H1 (cell line): ENCODE results near the gene HAGH. TPM values are rescaled to one million over a fixed set of nuclear protein-coding genes. Genes with fewer than 3 reads are reported as not detected.

ENCODE experiments used
- CTCF ChIA-PET: fragments of 300-600 bp; sonication (Branson Sonifier 250); formaldehyde crosslinking; loops from one replicate; lab custom pipeline; 2021; ENCODE audit not compliant: partially characterized antibody; lab: Charles Lee
- POLR2A ChIA-PET: fragments of 300-600 bp; sonication (Branson Sonifier 250); formaldehyde crosslinking; loops from one replicate; lab custom pipeline; 2021; ENCODE audit warnings: inconsistent platforms; ENCODE audit not compliant: partially characterized antibody; lab: Charles Lee
- DNase-seq, 2 experiments: peaks; one replicate each; pipeline versions ENCODE4 v3.0.0 to v3.0.0-alpha.2; 2010 to 2022; ENCODE audit warnings: low spot score in 2 of 2, low read depth in 1 of 2, mixed read lengths in 1 of 2
- FAIRE-seq: peaks from 2 replicates; lab custom pipeline; 2011; peaks lifted over from hg19 to GRCh38; lab: Jason Lieb, UNC
- H2AFZ ChIP-seq: 2 replicates; pipeline ENCODE4 v1.8.1; 2012; ENCODE audit warnings: low read length, inconsistent platforms
- H2AK5ac ChIP-seq: 2 replicates; pipeline ENCODE4 v1.6.1; 2013; ENCODE audit warnings: low read depth, low read length
- H2BK120ac ChIP-seq: replicated peaks from 2 replicates; pipeline ENCODE3; 2013; ENCODE audit warnings: low read depth, low read length, inconsistent platforms
- H2BK12ac ChIP-seq: 2 replicates; pipeline ENCODE4 v1.6.1; 2013; ENCODE audit warnings: low read depth, low read length
- H2BK15ac ChIP-seq: 2 replicates; pipeline ENCODE4 v1.6.1; 2013; ENCODE audit warnings: low read length
- H2BK20ac ChIP-seq: 2 replicates; pipeline ENCODE4 v1.6.1; 2013; ENCODE audit warnings: low read length
- H2BK5ac ChIP-seq: 2 replicates; pipeline ENCODE4 v1.6.1; 2013; ENCODE audit warnings: low read depth, low read length
- H3K14ac ChIP-seq: 2 replicates; pipeline ENCODE4 v1.6.1; 2013; ENCODE audit warnings: inconsistent platforms; ENCODE audit not compliant: insufficient read length
- H3K18ac ChIP-seq: 2 replicates; pipeline ENCODE4 v1.6.1; 2013; ENCODE audit warnings: low read length; ENCODE audit errors: extremely low read depth
- H3K23ac ChIP-seq: 2 replicates; pipeline ENCODE4 v1.6.1; 2013; ENCODE audit warnings: inconsistent platforms; ENCODE audit not compliant: insufficient read length
- H3K23me2 ChIP-seq: 2 replicates; pipeline ENCODE4 v1.6.1; 2013; ENCODE audit warnings: low read depth, low read length
- H3K27ac ChIP-seq: 2 replicates; pipeline ENCODE4 v1.6.1; 2011; ENCODE audit warnings: low read depth, low read length, inconsistent platforms
- H3K27me3 ChIP-seq, 4 experiments: replicated peaks in 1 of 4; 1 replicate in 1 of 4; 2 replicates in 3 of 4; pipeline versions ENCODE4 v1.6.1 to v1.8.1; 2011 to 2013; ENCODE audit warnings: low read length in 3 of 4, mild to moderate bottlenecking in 3 of 4, inconsistent platforms in 2 of 4, mixed read lengths in 2 of 4, moderate library complexity in 1 of 4; ENCODE audit not compliant: control insufficient read depth in 3 of 4, insufficient read depth in 3 of 4; ENCODE audit errors: extremely low read depth in 1 of 4
- H3K36me3 ChIP-seq, 4 experiments: 2 replicates each; pipeline versions ENCODE4 v1.6.1 to v1.8.1; 2011 to 2013; ENCODE audit warnings: mild to moderate bottlenecking in 4 of 4, low read length in 3 of 4, moderate library complexity in 2 of 4, control low read depth in 1 of 4, inconsistent platforms in 1 of 4; ENCODE audit not compliant: insufficient read depth in 4 of 4, control insufficient read depth in 2 of 4
- H3K4ac ChIP-seq: replicated peaks from 2 replicates; pipeline ENCODE3; 2013; ENCODE audit warnings: low read length, low read depth, mixed read lengths, inconsistent platforms; ENCODE audit not compliant: insufficient read length
- H3K4me1 ChIP-seq, 4 experiments: replicated peaks in 1 of 4; 1 replicate in 1 of 4; 2 replicates in 3 of 4; pipeline versions ENCODE4 v1.6.1 to v1.8.1; 2011 to 2013; ENCODE audit warnings: low read length in 3 of 4, inconsistent platforms in 2 of 4, mixed read lengths in 1 of 4; ENCODE audit not compliant: insufficient read depth in 4 of 4, control insufficient read depth in 3 of 4
- H3K4me2 ChIP-seq, 2 experiments: 2 replicates each; pipeline versions ENCODE4 v1.6.1 to v1.8.1; 2011 to 2013; ENCODE audit warnings: low read depth in 2 of 2, low read length in 2 of 2, control low read depth in 1 of 2, inconsistent platforms in 1 of 2, mild to moderate bottlenecking in 1 of 2; ENCODE audit not compliant: insufficient read depth in 1 of 2
- H3K4me3 ChIP-seq, 4 experiments: fragments of 200-600, 300-600 bp in 1 of 4; sonication (generic), shearing (Covaris generic), sonication (Bioruptor Twin) in 1 of 4; 2 replicates each; pipeline versions ENCODE4 v1.5.1 to v1.8.1; 2011 to 2016; ENCODE audit warnings: low read length in 4 of 4, low read depth in 3 of 4, control low read depth in 2 of 4, inconsistent platforms in 2 of 4, mild to moderate bottlenecking in 2 of 4, mixed read lengths in 1 of 4, moderate library complexity in 1 of 4; ENCODE audit not compliant: insufficient read depth in 2 of 4; ENCODE audit errors: extremely low read depth in 1 of 4
- H3K56ac ChIP-seq: replicated peaks from 2 replicates; pipeline ENCODE3; 2013; ENCODE audit warnings: low read depth, mild to moderate bottlenecking, mixed read lengths, low read length, inconsistent platforms; ENCODE audit not compliant: insufficient read length
- H3K79me1 ChIP-seq: 2 replicates; pipeline ENCODE4 v1.6.1; 2013; ENCODE audit warnings: low read depth, low read length, control low read depth
- H3K79me2 ChIP-seq, 2 experiments: 2 replicates each; pipeline versions ENCODE4 v1.6.1 to v1.8.1; 2012 to 2013; ENCODE audit warnings: low read length in 2 of 2, mild to moderate bottlenecking in 2 of 2, inconsistent platforms in 1 of 2; ENCODE audit not compliant: insufficient read depth in 2 of 2, control insufficient read depth in 1 of 2
- H3K9ac ChIP-seq, 4 experiments: replicated peaks in 1 of 4; 1 replicate in 1 of 4; 2 replicates in 3 of 4; pipeline versions ENCODE4 v1.6.1 to v1.8.1; 2011 to 2013; ENCODE audit warnings: low read depth in 3 of 4, low read length in 3 of 4, control low read depth in 2 of 4, mild to moderate bottlenecking in 2 of 4, moderate library complexity in 2 of 4, inconsistent platforms in 1 of 4; ENCODE audit errors: extremely low read depth in 1 of 4
- H3K9me3 ChIP-seq, 2 experiments: 2 replicates each; pipeline versions ENCODE4 v1.6.1 to v1.8.1; 2012 to 2013; ENCODE audit warnings: mild to moderate bottlenecking in 2 of 2, moderate library complexity in 2 of 2, control low read depth in 1 of 2, inconsistent platforms in 1 of 2, low read depth in 1 of 2, low read length in 1 of 2, mixed read lengths in 1 of 2; ENCODE audit not compliant: insufficient read depth in 2 of 2
- H4K20me1 ChIP-seq, 2 experiments: replicated peaks in 1 of 2; 2 replicates each; pipeline versions ENCODE3 to v1.8.1; 2011 to 2013; ENCODE audit warnings: inconsistent platforms in 2 of 2, low read length in 2 of 2, mild to moderate bottlenecking in 1 of 2; ENCODE audit not compliant: insufficient read depth in 2 of 2, control insufficient read depth in 1 of 2
- H4K5ac ChIP-seq: 2 replicates; pipeline ENCODE4 v1.6.1; 2013; ENCODE audit warnings: low read length, low read depth, mixed read lengths, inconsistent platforms; ENCODE audit not compliant: insufficient read length
- H4K8ac ChIP-seq: 2 replicates; pipeline ENCODE4 v1.8.0; 2013; ENCODE audit warnings: mild to moderate bottlenecking, moderate library complexity, low read length, inconsistent platforms; ENCODE audit not compliant: insufficient read depth; ENCODE audit errors: extremely low read depth
- H4K91ac ChIP-seq: replicated peaks from 2 replicates; pipeline ENCODE3; 2013; ENCODE audit warnings: low read length, mixed read lengths, inconsistent platforms; ENCODE audit not compliant: insufficient read length
- BACH1 ChIP-seq: IDR thresholded peaks from 2 replicates; pipeline ENCODE4 v1.6.1; 2012; ENCODE audit warnings: low read length, improper control_type of control experiment
- BCL11A ChIP-seq, 2 experiments: IDR thresholded peaks; one replicate each; pipeline ENCODE4 v1.6.1; 2011; ENCODE audit warnings: low read depth in 2 of 2, low read length in 2 of 2, mild to moderate bottlenecking in 2 of 2
- CHD2 ChIP-seq: IDR thresholded peaks from 2 replicates; pipeline ENCODE4 v1.6.1; 2012; ENCODE audit warnings: low read length, improper control_type of control experiment
- EP300 ChIP-seq, 2 experiments: IDR thresholded peaks; 1 replicate in 1 of 2; 2 replicates in 1 of 2; pipeline ENCODE4 v1.6.1; 2011 to 2012; ENCODE audit warnings: low read depth in 2 of 2, low read length in 2 of 2, mild to moderate bottlenecking in 2 of 2, borderline replicate concordance in 1 of 2, inconsistent platforms in 1 of 2, moderate library complexity in 1 of 2
- GABPA ChIP-seq: IDR thresholded peaks from 2 replicates; pipeline ENCODE4 v1.6.1; 2011; ENCODE audit warnings: mild to moderate bottlenecking, low read length, moderate library complexity, borderline replicate concordance; ENCODE audit not compliant: insufficient read depth
- JUN ChIP-seq: IDR thresholded peaks from 2 replicates; pipeline ENCODE4 v1.6.1; 2011; ENCODE audit warnings: low read depth, mild to moderate bottlenecking, improper control_type of control experiment, low read length
- NANOG ChIP-seq: IDR thresholded peaks from 2 replicates; pipeline ENCODE4 v1.6.1; 2011; ENCODE audit warnings: low read length, low read depth, mild to moderate bottlenecking, inconsistent platforms; ENCODE audit not compliant: insufficient read depth, poor library complexity, severe bottlenecking
- RFX5 ChIP-seq: IDR thresholded peaks from 2 replicates; pipeline ENCODE4 v1.6.1; 2011; ENCODE audit warnings: low read depth, low read length, improper control_type of control experiment, borderline replicate concordance
- SP4 ChIP-seq: IDR thresholded peaks from 2 replicates; pipeline ENCODE4 v1.6.1; 2012; ENCODE audit warnings: low read length, inconsistent platforms
- WGBS, 2 experiments: shearing (Covaris generic) in 1 of 2; methylation state at CpG; one replicate each; pipeline versions ENCODE4 v1.1.6 to v1.1.7; 2013 to 2015; ENCODE audit warnings: low lambda C conversion rate in 2 of 2, mixed read lengths in 2 of 2, inconsistent platforms in 1 of 2, low coverage in 1 of 2, missing lambda C conversion rate in 1 of 2; ENCODE audit not compliant: insufficient replicate concordance in 2 of 2, insufficient coverage in 1 of 2, insufficient read length in 1 of 2; ENCODE audit errors: extremely low coverage in 1 of 2, missing lambda C conversion rate in 1 of 2; 5-methylcytosine and 5-hydroxymethylcytosine counted together
- polyA plus RNA-seq, 7 experiments: library from polyadenylated mRNA; depleted of rRNA in 3 of 7; stranded (reverse) in 5 of 7; unstranded in 2 of 7; fragments of >200 nt in 5 of 7; fragments of 200-250 nt in 2 of 7; gene quantifications; 1 replicate in 5 of 7; 2 replicates in 1 of 7; 4 replicates in 1 of 7; pipeline versions ENCODE4 v1.2.1 to v1.2.3, GENCODE V29; 2011 to 2013; ENCODE audit warnings: missing spikeins in 2 of 7, mixed read lengths in 2 of 7
- total RNA-seq: library from RNA; stranded (reverse); fragmentation: NEBNext Ultra II Directional; extraction: Animal tissue kit (Norgen Biotek cat#: 25700); gene quantifications from 2 replicates; pipeline ENCODE4 v1.2.1, GENCODE V29; 2021

HAGH gene
- total and polyA plus RNA-seq, 2 of the 8 experiments (the other 6 are each of a cell fraction or from before 2014, with no cell fraction given): 28.7 to 40.6 TPM

- CTCF ChIA-PET: interaction anchor here (0.7 to 1.4 kb wide), 5 partner anchors 26 to 94 kb away, joined by 3 to 4 read pairs (median 4); no protein-coding TSS in a partner anchor
Observed at GRCh38 chr16:1858189-1858865, 31.7 kb upstream of the HAGH start.

More at GRCh38 chr16:1858189-1858865, 31.7 kb upstream of the HAGH start:
- Histone ChIP-seq H3K27me3 (peaks cover 0 to 8% (median 4%) of the 10 kb centered on the region in 4 experiments; a peak in 6 of 7 replicates), H2AFZ (no peak overlapping the region), H3K9ac (no peak overlapping the region), H4K91ac (no peak overlapping the region), H3K23me2 (no peaks in the 10 kb centered on the region), H2BK12ac (no peak overlapping the region), H3K79me1 (no peaks in the 10 kb centered on the region), H3K36me3 (no peaks in the 10 kb centered on the region), H3K14ac (no peak overlapping the region), H3K4ac (no peak overlapping the region), H2BK20ac (no peak overlapping the region), H3K4me3 (no peak overlapping the region), H3K4me1 (no peaks in the 10 kb centered on the region), H3K23ac (no peak overlapping the region), H3K27ac (no peak overlapping the region), H2BK120ac (no peak overlapping the region), H2AK5ac (no peak overlapping the region), H2BK5ac (no peak overlapping the region), H4K8ac (no peak overlapping the region), H3K79me2 (no peaks in the 10 kb centered on the region), H2BK15ac (no peak overlapping the region), H3K18ac (no peak overlapping the region), H3K4me2 (no peak overlapping the region), H3K56ac (no peak overlapping the region), H4K20me1 (no peaks in the 10 kb centered on the region), H3K9me3 (no peaks in the 10 kb centered on the region), H4K5ac (no peak overlapping the region)
- 40% methylated on average over 8 of the region's 8 CpGs; no CpG with 5 or more reads in 1 of the 2 experiments for WGBS, 2 experiments
- POLR2A ChIA-PET: interaction anchor here (0.6 to 4.1 kb wide), 4 partner anchors 9 to 297 kb away, joined by 3 to 19 read pairs (median 5); partner anchors contain the start of genes RPS2 and TRAF7
- TF ChIP-seq NANOG: no peak
- TF ChIP-seq JUN: no peak
- TF ChIP-seq RFX5: no peak
- no peak for TF ChIP-seq BACH1
- no peak for TF ChIP-seq EP300 (IDR thresholded peaks at IDR 0.05; ENCODE audit: borderline replicate concordance in 1 of 2, low read depth in 2 of 2, low read length in 2 of 2)
- no peak for TF ChIP-seq GABPA
- TF ChIP-seq CHD2: no peak
- no peak for TF ChIP-seq SP4
- TF ChIP-seq BCL11A (IDR thresholded peaks at IDR 0.05; ENCODE audit: low read depth in 2 of 2, low read length in 2 of 2): no peak
- FAIRE-seq (no peak), DNase-seq (peak in 1 of 2 experiments; percentile 24)
